22Rv1 (cell line): ENCODE results near the gene NRXN2.

Source experiments
- H3K27ac ChIP-seq: fragments of 450-650 bp; 2 replicates; pipeline ENCODE4 v1.5.1; 2017
- ZFX ChIP-seq: fragments of 450-650 bp; IDR thresholded peaks from 2 replicates; pipeline ENCODE4 v1.6.1; 2017; ENCODE audit warnings: antibody characterized with exemption, borderline replicate concordance
- TF ChIP-seq, protein P1 (sequence below): fragments of 450-650 bp; IDR thresholded peaks from 2 replicates; pipeline ENCODE4 v1.5.1; 2017; ENCODE audit warnings: mild to moderate bottlenecking

Gene NRXN2

DNA sequence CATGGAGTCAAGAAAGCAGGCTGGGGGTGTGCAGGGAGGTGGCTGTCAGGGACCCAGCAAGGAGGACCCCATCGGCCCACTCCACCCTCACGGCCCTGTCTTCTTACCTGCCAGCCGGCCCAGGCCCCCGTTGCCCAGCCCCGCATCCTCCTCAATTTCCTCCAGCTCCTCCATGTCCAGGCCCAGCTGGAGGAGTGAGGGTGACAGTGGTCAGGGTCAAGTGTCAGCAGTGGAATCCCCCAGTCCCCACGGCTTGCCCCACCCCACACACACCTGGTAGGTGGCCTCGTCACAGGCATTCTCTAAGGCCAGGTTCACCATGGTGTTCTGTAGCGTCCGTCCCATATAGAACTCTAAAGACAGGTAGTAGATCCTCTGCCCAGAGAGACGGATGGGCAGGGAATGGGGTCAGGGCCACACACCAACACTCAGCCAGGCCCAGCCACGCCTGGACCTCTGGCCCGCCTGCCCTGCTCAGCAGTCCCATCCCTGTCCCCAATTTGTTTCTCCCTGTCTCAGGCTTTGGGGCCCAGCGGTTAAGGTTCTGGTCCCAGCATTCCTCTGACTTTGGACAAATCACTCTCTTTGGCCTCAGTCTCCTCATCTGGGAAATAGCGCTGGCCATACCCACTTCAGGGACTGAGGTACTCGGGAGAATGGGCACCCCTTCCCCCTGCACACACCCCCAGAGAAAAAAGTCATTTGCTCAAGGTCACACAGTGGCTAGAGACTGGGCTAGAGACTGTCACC, 35.5 kb upstream of the NRXN2 start:
- H3K27ac ChIP-seq, result no peak overlapping the region
- TF ChIP-seq, protein P1, sequence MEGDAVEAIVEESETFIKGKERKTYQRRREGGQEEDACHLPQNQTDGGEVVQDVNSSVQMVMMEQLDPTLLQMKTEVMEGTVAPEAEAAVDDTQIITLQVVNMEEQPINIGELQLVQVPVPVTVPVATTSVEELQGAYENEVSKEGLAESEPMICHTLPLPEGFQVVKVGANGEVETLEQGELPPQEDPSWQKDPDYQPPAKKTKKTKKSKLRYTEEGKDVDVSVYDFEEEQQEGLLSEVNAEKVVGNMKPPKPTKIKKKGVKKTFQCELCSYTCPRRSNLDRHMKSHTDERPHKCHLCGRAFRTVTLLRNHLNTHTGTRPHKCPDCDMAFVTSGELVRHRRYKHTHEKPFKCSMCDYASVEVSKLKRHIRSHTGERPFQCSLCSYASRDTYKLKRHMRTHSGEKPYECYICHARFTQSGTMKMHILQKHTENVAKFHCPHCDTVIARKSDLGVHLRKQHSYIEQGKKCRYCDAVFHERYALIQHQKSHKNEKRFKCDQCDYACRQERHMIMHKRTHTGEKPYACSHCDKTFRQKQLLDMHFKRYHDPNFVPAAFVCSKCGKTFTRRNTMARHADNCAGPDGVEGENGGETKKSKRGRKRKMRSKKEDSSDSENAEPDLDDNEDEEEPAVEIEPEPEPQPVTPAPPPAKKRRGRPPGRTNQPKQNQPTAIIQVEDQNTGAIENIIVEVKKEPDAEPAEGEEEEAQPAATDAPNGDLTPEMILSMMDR, result no peak
- TF ChIP-seq ZFX, result no peak

DNA sequence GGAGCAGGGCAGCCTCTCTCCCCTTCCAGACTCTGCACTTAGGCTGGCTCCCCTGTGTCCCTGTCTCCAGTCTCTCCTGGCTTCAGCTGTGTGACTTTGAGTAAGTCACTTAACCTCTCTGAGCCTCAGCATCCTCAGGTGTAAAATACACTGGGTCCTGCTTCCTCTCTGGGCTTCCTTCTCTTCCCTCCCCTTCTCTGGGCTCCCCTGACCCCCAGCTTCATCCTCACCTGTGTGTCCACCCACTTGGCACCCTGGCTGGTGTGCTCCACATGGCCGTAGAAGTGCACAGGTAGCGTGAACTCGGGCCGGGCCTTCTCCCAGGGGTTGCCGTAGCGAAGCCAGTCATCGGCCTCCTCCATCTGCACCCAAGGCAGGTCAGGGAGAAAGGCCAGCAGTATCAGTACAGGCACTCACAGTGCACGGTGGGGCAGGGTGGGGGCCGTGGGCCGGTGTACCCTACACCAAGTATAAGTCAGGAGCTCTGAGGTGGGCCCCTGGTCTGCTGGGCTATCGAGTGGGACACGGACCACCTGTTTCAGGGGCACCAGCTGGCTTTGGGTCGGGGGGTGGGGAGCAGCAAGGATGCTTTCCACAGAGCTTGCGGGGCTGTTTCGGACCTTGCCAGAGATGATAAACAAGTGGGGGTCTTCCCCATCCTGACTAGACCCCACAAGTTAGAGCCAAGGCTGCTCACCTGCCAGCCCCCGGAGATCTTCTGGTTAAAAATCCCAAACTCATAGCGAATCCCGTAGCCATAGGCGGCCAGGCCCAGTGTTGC, 34.7 kb upstream of the NRXN2 start:
- no peak overlapping the region for H3K27ac ChIP-seq
- TF ChIP-seq ZFX, result no peak
- TF ChIP-seq, protein P1, result no peak

DNA sequence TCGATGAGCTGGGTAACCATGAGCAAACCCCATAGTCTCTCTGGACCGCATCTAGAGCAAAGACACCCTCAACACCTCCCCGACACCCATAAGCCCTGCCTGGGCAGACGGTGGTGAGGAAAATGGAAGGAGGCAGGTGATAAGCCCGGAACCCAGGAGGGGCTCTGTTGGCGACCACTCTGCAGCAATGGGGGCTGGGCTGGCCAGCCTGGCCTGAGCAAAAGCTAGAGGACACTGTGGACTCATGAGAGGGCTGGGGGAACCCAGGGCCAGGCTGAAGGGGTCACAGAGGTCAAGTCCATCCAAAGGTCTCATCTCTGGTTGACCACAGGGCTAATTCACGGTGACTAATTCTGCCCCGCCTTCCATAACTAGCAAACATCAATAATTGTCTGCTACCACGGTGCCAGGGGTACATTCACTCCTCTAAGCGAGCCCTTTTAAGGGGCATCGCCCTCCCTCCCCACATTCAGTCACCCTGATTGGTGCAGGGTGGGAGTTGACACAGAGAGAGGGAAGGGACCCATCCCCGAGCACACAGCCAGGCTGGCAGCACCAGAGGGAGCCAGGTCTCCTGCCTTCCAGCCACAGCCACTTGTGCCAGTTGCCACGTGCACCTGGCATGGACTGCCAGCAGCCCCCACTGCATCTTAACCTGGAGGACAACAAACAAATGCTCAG, 32.8 kb upstream of the NRXN2 start:
- TF ChIP-seq ZFX, result no peak
- TF ChIP-seq, protein P1, result no peak
- no peak overlapping the region for H3K27ac ChIP-seq

DNA sequence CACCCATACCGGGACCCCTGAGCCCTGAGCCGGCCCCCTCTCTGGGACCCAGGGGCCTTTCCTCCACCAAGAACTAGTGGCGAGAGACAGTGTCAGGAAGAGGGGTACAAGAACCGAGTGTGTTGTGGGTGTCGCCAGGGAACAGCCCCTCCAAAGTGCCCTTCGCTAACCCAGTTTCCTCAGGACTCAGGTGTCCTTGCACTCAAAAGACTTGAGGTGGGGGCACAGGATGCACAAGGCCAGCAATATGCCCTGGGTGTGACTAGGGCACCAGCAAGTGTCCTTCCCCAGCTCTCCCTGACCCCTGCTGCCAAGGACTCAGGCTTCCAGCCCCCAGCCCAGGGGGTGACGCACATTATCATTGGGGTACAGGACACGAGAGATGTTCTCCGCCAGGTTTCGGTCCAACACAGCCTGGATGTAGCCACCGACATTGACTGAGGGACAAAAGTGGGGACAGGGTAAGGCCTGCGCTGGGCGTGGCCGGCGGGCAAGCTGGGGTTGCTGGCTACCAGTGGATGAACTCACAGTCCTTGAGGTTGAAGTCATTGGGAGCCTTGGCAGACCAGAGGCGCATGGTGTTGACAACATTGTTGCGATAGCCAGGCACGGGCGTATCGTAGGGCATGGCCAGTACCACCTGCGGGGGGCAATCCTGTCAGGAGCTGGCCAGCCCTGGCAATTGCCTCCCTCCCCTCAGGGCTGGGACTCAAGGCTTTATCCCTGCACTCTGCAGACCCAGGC, 32.1 kb upstream of the NRXN2 start:
- no peak for TF ChIP-seq ZFX
- no peak overlapping the region for H3K27ac ChIP-seq

DNA sequence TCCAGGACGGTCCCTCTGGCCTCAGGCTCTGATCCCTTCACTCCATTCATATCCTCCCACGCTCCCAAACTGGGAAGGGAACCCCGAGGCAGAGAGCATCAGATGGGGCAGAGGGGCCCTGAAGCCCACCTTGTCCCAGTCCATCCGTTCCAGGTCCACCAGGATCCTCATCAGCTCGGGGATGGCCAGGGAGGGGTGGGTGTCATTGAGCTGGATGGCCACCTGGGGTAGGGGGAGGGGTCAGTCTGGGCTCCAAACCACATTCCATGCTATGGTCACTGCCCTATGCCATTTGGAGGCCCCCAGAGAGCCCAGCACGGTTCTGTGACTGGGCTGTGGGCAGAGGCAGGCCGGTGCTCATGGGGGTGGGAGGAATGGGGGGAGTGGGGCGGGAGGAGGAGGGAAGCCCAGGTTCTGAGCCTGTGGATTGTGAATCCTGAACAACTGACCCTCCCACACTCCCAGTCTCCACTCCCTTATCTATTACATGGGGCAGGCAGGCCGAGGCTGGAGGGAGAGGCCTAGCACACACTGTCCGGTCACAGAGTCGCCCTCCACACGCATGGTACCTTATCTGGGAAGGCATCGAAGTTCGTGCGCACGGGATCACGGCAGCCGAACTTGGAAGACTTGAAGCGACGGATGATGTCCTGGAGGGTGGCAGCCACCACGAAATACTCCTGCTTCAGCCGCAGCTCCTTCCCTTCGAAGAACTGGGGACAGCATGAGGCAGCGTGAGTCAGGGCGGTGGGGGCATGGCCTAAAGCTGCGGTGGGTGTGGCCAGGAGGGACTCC, 31.3 kb upstream of the NRXN2 start:
- TF ChIP-seq ZFX, result no peak
- TF ChIP-seq, protein P1, result no peak
- H3K27ac ChIP-seq, result no peak overlapping the region

DNA sequence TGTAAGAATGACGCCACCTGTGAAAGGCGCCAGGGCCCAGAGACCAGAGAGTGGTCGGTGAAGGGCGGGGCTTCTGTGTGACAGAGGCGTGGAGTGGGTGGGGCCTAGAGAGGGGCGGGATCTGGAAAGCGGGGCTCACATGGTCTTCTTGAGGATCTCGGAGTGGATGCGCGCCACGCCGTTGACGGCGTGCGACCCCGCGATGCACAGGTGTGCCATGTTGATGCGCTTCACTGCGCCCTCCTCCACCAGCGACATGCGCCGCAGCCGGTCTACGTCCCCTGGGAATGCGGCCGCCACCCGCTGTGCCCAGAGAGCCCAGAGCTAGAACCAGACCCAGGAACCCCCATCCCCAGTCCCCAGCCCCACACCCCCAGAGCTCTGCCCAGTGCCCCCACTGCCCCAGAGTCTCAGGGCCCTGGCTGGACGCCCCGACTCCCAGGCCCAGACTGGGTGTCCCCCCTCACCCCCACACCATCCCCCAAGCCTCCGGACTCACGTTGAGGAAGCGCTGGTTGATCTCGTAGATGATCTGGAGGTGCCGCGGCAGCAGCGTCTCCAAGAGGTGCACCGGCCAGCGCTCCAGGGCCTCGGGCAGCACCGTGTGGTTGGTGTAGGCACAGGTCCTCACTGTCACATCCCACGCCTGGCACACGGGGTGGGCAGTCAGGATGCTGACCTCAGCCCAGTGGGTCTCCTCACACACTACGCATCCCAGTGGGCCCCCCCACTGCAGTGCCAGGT, 30.6 kb upstream of the NRXN2 start:
- TF ChIP-seq, protein P1, result no peak
- no peak for TF ChIP-seq ZFX
- H3K27ac ChIP-seq, result no peak overlapping the region
